GM23338 (cell line): ENCODE data around the gene NCOR2.

ENCODE experiments used
- EZH2phosphoT487 ChIP-seq: fragments of 200-600 bp; sonication (generic); IDR thresholded peaks from one replicate; pipeline ENCODE4 v1.8.1; 2018; ENCODE audit warnings: antibody characterized with exemption; ENCODE audit not compliant: unreplicated experiment
- TF ChIP-seq, protein P1 (sequence below), 2 experiments: fragments of 200-600 bp in 1 of 2; sonication (generic) in 1 of 2; conservative IDR thresholded peaks; 2 replicates each; pipeline versions ENCODE4 v1.5.1 to v1.6.1; 2016 to 2017; ENCODE audit warnings: antibody characterized with exemption in 2 of 2, low read depth in 2 of 2, mild to moderate bottlenecking in 2 of 2, moderate library complexity in 1 of 2

DNA sequence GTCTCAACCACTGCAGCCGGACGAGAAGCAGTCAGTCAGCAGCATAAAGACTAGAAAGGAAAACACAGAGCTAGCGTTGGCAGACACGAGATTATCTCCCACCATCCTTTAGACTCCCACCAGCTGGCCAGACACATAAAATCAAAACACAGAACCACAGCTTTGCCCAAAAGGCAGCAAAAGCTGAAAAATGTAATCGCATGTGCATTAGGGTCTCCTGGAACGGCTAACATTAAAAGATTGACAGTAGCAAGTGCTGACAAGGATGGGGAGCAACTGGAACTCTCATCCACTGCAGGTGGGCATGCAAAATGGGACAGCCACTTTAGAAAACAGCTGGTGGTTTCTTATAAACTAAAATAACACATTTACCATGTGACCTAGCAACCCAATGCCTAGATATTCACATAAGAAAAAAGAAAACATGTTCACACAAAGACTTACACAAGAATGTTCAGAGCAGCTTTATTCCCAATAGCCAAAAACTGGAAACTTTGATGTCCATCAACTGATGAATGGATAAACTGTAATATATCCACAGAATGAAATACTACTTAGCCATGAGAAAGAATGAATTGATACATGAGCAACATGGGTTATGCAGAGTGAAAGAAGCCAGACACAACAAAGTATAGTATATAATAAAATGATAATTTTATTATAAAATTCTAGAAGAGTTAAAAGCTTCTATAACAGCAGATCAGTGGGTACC, 37.7 kb downstream of the NCOR2 start:
- TF ChIP-seq, protein P1, sequence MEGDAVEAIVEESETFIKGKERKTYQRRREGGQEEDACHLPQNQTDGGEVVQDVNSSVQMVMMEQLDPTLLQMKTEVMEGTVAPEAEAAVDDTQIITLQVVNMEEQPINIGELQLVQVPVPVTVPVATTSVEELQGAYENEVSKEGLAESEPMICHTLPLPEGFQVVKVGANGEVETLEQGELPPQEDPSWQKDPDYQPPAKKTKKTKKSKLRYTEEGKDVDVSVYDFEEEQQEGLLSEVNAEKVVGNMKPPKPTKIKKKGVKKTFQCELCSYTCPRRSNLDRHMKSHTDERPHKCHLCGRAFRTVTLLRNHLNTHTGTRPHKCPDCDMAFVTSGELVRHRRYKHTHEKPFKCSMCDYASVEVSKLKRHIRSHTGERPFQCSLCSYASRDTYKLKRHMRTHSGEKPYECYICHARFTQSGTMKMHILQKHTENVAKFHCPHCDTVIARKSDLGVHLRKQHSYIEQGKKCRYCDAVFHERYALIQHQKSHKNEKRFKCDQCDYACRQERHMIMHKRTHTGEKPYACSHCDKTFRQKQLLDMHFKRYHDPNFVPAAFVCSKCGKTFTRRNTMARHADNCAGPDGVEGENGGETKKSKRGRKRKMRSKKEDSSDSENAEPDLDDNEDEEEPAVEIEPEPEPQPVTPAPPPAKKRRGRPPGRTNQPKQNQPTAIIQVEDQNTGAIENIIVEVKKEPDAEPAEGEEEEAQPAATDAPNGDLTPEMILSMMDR (conservative IDR thresholded peaks at IDR 0.05; ENCODE audit: low read depth in 2 of 2) = no peak
- TF ChIP-seq EZH2phosphoT487 = no peak
